Measurements from ENCODE around the gene METTL5.

The METTL5 gene

DNA sequence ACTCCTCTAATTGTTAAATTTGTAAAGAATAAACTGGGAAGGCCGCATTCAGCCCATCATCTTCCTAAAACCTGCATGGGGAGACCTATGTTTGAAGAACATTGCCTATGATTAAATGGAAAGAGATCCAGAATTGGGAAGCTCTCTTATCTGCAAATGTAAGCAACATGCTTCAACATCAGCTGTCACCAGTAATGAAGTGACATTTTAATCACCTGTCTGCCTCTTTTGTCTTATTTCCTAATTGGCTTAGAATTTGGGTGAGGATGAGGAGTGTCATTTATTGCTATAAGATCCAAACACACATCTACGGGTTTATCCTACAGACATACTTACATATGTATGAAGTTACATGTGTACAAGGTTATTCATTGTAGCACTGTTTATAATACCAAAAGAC is 52.1 kb downstream of the METTL5 start:
- in situ Hi-C loops (cut with MboI; ENCODE audit: low sequenced_read_pairs, unreplicated experiment): no loop called here
- DNase-seq (ENCODE audit: low spot score): no peak
- TF ChIP-seq, protein P1, sequence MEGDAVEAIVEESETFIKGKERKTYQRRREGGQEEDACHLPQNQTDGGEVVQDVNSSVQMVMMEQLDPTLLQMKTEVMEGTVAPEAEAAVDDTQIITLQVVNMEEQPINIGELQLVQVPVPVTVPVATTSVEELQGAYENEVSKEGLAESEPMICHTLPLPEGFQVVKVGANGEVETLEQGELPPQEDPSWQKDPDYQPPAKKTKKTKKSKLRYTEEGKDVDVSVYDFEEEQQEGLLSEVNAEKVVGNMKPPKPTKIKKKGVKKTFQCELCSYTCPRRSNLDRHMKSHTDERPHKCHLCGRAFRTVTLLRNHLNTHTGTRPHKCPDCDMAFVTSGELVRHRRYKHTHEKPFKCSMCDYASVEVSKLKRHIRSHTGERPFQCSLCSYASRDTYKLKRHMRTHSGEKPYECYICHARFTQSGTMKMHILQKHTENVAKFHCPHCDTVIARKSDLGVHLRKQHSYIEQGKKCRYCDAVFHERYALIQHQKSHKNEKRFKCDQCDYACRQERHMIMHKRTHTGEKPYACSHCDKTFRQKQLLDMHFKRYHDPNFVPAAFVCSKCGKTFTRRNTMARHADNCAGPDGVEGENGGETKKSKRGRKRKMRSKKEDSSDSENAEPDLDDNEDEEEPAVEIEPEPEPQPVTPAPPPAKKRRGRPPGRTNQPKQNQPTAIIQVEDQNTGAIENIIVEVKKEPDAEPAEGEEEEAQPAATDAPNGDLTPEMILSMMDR (IDR thresholded peaks at IDR 0.05; ENCODE audit: borderline replicate concordance, control extremely low read depth, extremely low read depth, insufficient read depth, missing control alignments): no peak

DNA sequence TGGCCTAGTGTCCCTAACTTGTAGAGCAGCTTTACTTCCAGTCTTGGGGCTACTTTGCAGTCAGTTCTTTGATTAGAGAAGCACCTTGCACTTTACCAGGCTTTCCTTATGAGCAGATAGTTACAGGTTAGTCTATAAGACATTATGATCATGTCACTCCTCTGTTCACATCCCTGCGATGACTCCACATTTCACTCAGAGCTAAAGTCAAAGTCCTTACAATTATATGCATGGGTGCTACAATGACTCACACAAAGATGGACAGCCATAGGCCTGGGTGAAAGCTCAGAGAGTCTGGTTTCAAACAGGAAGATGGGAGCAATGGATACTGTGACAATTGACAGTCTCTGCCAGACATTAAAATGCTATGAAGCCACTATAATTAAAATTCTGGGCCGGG is 53.1 kb downstream of the METTL5 start:
- in situ Hi-C loops (cut with MboI; ENCODE audit: low sequenced_read_pairs, unreplicated experiment): no loop called here
- TF ChIP-seq, protein P1 (IDR thresholded peaks at IDR 0.05; ENCODE audit: borderline replicate concordance, control extremely low read depth, extremely low read depth, insufficient read depth, missing control alignments): no peak
- no peak for DNase-seq (ENCODE audit: low spot score)

DNA sequence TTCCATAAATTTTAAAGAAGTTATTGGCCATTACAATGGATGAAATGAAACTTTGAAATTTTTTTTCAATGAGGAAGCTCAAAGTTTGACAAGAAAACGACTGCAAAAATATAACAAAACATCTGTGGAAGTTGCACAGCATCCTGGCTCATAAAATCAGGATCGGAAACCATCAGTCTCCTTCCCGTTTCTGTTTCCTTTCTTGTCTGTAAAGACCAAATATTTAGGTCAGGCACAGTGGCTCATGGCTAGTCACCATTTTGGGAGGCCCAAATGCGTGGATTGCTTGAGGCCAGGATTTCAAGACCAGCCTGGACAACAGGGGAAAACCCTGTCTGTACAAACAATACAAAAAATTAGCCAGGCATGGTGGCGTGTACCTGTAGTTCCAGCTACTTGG is 53.7 kb downstream of the METTL5 start:
- in situ Hi-C loops (cut with MboI; ENCODE audit: low sequenced_read_pairs, unreplicated experiment): no loop called here
- TF ChIP-seq, protein P1 (IDR thresholded peaks at IDR 0.05; ENCODE audit: borderline replicate concordance, control extremely low read depth, extremely low read depth, insufficient read depth, missing control alignments): no peak
- no peak for DNase-seq (ENCODE audit: low spot score)

DNA sequence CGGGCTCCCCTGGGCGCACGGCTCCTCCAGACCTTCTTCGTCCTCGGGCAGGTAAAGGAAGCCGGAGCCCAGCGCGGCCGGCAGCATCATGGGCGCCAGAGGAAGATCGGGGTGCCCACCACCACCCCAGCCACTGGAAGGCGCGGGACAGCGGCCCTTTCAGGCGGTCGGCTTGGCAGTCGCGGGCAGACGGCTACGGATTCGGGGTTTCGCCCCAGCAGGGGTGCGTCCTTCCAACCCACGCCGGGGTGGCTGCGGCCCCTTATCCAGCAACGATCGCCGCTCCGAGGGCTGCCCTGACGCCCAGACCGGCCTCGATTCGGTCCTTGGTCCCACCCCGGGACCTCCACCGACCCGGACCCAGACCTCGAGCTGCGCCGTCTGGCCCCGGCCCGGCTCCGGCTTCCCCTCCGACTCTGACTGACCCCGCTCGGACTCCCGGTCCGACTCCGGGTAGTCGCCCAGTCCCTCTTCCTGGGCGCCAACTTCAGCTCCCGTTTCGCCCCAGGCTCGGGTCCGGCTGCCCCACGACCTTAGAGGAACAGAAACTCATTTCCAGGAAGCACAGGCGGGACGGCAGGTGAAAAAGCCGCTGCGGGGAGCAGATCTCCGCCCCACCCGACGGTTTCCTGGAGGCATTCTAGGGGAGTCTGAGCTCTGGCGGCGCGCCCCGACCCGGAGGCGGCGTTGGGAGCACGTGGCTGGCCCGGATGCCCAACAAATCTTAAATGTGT is 56.3 kb downstream of the METTL5 start:
- TF ChIP-seq, protein P1 (IDR thresholded peaks at IDR 0.05; ENCODE audit: borderline replicate concordance, control extremely low read depth, extremely low read depth, insufficient read depth, missing control alignments): no peak
- DNase-seq (ENCODE audit: low spot score): peak; percentile 54
- in situ Hi-C loops (cut with MboI; ENCODE audit: low sequenced_read_pairs, unreplicated experiment): no loop called here

DNA sequence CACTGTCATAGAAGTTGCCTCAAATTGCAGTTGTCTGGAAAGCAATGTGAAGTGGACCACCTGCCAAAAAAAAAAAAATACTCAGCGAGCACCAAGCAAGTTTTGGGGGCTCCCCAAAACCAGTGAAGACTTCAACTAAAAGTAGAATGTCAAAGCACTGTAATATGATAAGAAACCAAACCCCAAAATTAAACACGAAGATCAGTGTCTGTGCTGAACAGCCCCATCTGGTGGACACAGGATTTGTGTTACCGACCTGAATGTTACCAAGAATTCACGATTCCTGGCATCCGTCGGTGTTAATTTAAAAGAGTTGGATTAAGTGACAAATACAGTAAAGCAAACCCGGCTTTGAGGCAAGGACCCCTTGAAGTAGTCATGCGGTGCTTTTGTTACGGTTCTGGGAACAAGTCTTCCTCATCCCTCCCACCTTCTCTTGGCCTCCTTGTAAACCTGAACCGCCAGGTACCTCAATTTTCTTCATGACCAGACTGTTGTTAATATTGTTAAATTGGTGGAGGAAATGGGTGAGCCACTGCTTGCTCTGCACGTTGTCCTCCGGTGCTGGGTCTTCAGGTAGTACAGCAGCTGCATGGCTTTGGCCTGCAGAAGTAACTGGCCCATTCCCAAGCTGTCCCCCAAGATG is 57.3 kb downstream of the METTL5 start:
- TF ChIP-seq, protein P1 (IDR thresholded peaks at IDR 0.05; ENCODE audit: borderline replicate concordance, control extremely low read depth, extremely low read depth, insufficient read depth, missing control alignments): peak; percentile 56
- peak; percentile 70 for DNase-seq (ENCODE audit: low spot score)
- in situ Hi-C loops (cut with MboI; ENCODE audit: low sequenced_read_pairs, unreplicated experiment): no loop called here

DNA sequence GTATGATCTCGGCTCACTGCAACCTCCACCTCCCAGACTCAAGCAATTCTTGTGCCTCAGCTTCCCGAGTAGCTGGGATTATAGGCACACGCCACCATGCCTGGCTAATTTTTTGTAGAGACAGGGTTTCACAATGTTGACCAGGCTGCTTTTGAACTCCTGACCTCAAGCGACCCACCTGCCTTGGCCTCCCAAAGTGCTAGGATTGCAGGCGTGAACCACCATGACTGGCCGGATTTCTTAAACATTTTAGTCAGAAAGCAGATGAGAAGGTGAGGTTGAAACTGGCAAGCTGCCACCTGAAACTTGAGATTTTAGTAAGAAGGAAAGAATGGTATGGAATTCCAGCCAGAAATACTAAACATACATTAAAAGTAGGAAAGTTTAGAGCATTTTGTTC is 59.2 kb downstream of the METTL5 start:
- no peak for DNase-seq (ENCODE audit: low spot score)
- TF ChIP-seq, protein P1 (IDR thresholded peaks at IDR 0.05; ENCODE audit: borderline replicate concordance, control extremely low read depth, extremely low read depth, insufficient read depth, missing control alignments): no peak
- in situ Hi-C loops (cut with MboI; ENCODE audit: low sequenced_read_pairs, unreplicated experiment): no loop called here
